Left ventricle myocardium inferior (tissue), 1 donor: Measurements from ENCODE around the gene GBF1. TPM values are rescaled to one million over a fixed set of nuclear protein-coding genes. Genes with fewer than 3 reads are reported as not detected.
"Not testable (repeated sequence)": the region's sequence is repeated elsewhere in the genome, so short reads cannot be mapped to it uniquely, and the experiment has no call there.

Experiments used
- DNase-seq: peaks from one replicate; pipeline ENCODE4 v3.0.0-alpha.2; 2020
- H3K27ac ChIP-seq: fragments of 200-600 bp; replicated peaks from 2 replicates; pipeline ENCODE4 v1.8.0; 2021
- H3K27me3 ChIP-seq: fragments of 200-600 bp; 2 replicates; pipeline ENCODE4 v1.8.0; 2021; ENCODE audit warnings: low read depth
- H3K36me3 ChIP-seq: fragments of 200-600 bp; 2 replicates; pipeline ENCODE4 v1.8.0; 2021
- H3K4me1 ChIP-seq: fragments of 200-600 bp; 2 replicates; pipeline ENCODE4 v1.8.0; 2021
- H3K4me3 ChIP-seq: fragments of 200-600 bp; 2 replicates; pipeline ENCODE4 v1.8.0; 2021; ENCODE audit warnings: mild to moderate bottlenecking, moderate library complexity
- H3K9me3 ChIP-seq: fragments of 200-600 bp; replicated peaks from 2 replicates; pipeline ENCODE4 v1.8.0; 2021
- intact Hi-C: fragments of 100-400 bp; cut with micrococcal nuclease; formaldehyde crosslinking; loops from one replicate; pipeline ENCODE4 v1.11.0; 2022
- total RNA-seq: library from RNA; stranded (reverse); fragmentation: NEBNext Ultra II Directional; extraction: Animal tissue kit (Norgen Biotek cat#: 25700); gene quantifications from one replicate; pipeline ENCODE4 v1.2.1, GENCODE V29; 2021
- TF ChIP-seq, protein P1 (sequence below): fragments of 200-600 bp; IDR thresholded peaks from 2 replicates; pipeline ENCODE4 v1.8.0; 2021; ENCODE audit warnings: antibody characterized with exemption, mild to moderate bottlenecking, borderline replicate concordance
- donor health status: DM: no; HTN: yes; CAD: no; lungs with severe emphysema.

The GBF1 gene
- total RNA-seq, 1 donor from 2014 or later = 43.2 TPM

DNA sequence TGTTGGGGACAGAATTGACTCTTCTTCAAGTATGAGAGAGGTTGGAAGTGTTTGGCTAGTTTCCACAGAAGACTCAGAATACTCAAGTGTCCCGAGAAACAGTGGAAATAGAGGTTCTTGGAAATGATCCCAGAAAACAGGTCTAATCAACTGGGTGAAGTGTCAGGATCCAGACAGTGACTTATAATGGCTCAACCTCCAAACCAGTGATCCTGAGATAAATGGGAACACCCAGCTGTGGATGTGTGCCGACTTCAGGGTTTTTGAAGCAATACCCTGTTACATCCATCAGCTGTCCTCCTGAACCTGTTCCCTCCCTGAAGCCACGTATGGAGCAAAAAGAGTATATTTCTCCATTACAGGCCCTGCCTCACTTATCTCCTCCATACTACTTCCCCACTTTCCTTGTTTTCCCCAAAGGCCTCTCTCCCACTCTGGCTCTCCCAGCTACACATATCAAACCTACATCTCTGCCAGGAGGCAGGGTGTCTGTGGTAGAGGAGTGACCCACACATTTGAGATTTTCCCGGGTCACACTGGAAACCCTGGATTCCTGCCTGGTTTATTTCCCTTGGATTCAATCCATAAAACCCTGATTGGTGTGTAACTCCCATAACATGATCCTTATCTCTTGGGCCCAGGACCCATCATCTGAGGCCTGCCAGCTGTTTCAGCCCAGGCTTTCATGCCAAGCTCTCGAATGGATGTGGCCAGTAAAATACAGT, 36.9 kb upstream of the GBF1 start:
- Histone ChIP-seq H3K4me3 (no peak overlapping the region), H3K4me1 (peaks cover 16% of the 10 kb centered on the region), H3K9me3 (peaks cover 14% of the 10 kb centered on the region), H3K36me3 (no peaks in the 10 kb centered on the region), H3K27ac (no peak overlapping the region), H3K27me3 (no peaks in the 10 kb centered on the region)
- TF ChIP-seq, protein P1, sequence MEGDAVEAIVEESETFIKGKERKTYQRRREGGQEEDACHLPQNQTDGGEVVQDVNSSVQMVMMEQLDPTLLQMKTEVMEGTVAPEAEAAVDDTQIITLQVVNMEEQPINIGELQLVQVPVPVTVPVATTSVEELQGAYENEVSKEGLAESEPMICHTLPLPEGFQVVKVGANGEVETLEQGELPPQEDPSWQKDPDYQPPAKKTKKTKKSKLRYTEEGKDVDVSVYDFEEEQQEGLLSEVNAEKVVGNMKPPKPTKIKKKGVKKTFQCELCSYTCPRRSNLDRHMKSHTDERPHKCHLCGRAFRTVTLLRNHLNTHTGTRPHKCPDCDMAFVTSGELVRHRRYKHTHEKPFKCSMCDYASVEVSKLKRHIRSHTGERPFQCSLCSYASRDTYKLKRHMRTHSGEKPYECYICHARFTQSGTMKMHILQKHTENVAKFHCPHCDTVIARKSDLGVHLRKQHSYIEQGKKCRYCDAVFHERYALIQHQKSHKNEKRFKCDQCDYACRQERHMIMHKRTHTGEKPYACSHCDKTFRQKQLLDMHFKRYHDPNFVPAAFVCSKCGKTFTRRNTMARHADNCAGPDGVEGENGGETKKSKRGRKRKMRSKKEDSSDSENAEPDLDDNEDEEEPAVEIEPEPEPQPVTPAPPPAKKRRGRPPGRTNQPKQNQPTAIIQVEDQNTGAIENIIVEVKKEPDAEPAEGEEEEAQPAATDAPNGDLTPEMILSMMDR = no peak
- intact Hi-C loops = no loop called here
- no peak for DNase-seq

DNA sequence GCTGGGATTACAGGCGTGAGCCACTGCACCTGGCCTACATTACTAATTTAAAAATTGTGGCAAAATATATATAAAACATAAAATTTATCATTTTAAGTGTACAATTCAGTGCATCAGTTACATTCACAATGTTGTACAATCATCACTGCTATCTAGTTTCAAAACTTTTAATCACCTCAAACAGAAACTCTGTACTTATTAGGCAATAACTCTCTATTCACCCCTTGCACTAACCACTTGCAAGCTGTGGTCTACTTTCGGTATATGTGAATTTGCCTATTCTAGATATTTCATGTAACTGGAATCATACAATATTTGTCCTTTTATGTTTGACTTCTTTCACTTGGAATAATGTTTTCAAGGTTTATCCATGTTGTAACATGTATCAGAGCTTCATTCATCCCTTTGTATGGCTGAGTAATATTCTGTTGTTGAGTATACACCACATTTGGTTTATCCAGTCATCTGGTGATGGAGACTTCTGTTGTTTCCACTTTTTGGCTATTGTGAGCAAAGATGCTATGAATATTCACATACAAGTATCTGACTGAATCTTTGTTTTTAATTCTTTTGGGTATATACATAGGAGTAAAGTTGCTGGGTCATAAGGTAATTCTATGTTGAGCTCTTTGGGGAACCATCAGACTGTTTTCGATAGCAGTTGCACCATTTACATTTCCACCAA, 33.6 kb upstream of the GBF1 start:
- intact Hi-C loops = no loop called here
- no peak for DNase-seq
- Histone ChIP-seq H3K27me3 (no peaks in the 10 kb centered on the region), H3K4me1 (peaks cover 16% of the 10 kb centered on the region), H3K36me3 (no peaks in the 10 kb centered on the region), H3K27ac (no peak overlapping the region), H3K9me3 (no peaks in the 10 kb centered on the region), H3K4me3 (no peak overlapping the region)
- TF ChIP-seq, protein P1 = no peak

DNA sequence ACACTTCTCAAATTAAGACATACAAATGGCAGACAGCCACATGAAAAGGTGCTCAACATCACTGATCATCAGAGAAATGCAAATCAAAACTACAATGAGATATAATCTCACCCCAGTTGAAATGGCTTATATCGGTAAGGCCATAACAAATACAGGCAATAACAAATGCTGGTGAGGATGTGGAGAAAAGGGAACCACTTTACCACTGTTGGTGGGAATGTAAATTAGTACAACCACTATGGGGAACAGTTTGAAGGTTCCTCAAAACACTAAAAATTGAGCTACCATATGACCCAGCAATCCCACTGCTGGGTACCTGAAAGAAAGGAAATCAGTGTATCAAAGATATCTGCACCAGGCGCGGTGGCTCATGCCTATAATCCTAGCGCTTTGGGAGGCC, 31.7 kb upstream of the GBF1 start:
- H3K36me3 ChIP-seq, H3K9me3 ChIP-seq, H3K4me3 ChIP-seq, H3K27ac ChIP-seq, intact Hi-C loops, H3K4me1 ChIP-seq, H3K27me3 ChIP-seq, DNase-seq: not testable (repeated sequence)

DNA sequence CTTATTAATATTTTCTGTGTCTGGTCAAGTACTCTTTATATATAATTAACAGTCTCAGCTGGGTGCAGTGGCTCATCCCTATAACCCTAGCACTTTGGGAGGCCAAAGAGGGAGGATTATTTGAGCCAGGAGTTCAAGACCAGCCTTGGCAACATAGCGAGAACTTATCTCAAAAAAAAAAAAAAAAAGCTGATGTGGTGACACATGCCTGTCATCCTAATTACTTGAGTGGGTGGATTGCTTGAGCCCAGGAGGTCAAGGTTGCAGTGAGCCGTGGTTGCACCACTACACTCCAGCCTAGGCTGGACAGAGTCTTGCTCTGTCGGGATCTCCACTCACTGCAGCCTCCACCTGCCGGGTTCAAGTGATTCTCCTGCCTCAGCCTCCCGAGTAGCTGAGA, 26.0 kb upstream of the GBF1 start:
- H3K4me1 ChIP-seq = no peaks in the 10 kb centered on the region
- DNase-seq = no peak
- no peaks in the 10 kb centered on the region for H3K36me3 ChIP-seq
- intact Hi-C loops = no loop called here
- TF ChIP-seq, protein P1 = no peak
- no peak overlapping the region for H3K27ac ChIP-seq
- H3K27me3 ChIP-seq = peaks cover 4% of the 10 kb centered on the region
- no peaks in the 10 kb centered on the region for H3K9me3 ChIP-seq
- no peak overlapping the region for H3K4me3 ChIP-seq

DNA sequence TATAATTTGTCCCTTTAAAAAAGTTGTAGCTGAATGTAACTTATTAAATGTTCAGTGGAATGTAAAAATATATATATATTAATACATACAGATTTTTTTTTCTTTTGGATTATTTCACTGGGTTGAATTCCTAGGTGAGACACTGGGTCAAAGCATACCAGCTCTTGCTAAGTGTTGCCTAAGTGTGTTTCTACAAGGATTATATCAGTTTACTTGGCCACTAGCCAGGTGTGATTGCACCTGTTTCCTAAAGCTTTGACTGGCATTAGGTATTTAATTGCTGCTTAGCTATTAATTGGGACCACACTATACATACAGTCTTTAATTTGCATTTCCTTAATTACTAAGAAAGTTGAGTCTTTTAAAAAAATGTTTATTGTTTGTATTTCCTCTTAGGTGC, 24.7 kb upstream of the GBF1 start:
- intact Hi-C loops = loop anchor here (10.0 kb wide), 1 partner anchor 56 kb away; no protein-coding TSS in a partner anchor
- TF ChIP-seq, protein P1 = no peak
- no peaks in the 10 kb centered on the region for H3K36me3 ChIP-seq
- H3K27ac ChIP-seq = no peak overlapping the region
- peaks cover 4% of the 10 kb centered on the region for H3K27me3 ChIP-seq
- DNase-seq = no peak
- H3K9me3 ChIP-seq = no peaks in the 10 kb centered on the region
- no peak overlapping the region for H3K4me3 ChIP-seq
- peaks cover 7% of the 10 kb centered on the region for H3K4me1 ChIP-seq

DNA sequence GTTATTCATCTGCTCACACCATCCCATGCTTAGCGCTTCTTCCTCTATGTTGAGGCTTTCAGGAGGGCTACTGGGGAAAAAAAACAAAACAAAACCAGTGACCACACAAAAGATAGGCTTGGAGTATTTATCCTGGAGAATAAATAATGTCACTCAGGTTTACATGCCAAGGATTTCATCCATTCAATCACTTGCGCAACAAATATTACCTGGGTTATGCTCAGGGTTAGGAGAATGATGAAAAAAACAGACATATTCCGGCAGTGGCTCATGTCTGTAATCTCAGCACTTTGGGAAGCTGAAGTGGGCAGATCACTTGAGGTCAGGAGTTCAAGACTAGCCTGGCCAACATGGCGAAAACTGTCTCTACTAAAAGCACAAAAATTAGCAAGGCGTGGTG, 22.5 kb upstream of the GBF1 start:
- no peak for DNase-seq
- TF ChIP-seq, protein P1 = no peak
- Histone ChIP-seq H3K27ac (no peak overlapping the region), H3K9me3 (no peaks in the 10 kb centered on the region), H3K4me3 (no peak overlapping the region), H3K36me3 (no peaks in the 10 kb centered on the region), H3K27me3 (peaks cover 10% of the 10 kb centered on the region), H3K4me1 (peaks cover 18% of the 10 kb centered on the region)
- intact Hi-C loops = loop anchor here (10.0 kb wide), 1 partner anchor 58 kb away; no protein-coding TSS in a partner anchor
